AG09309 (cell line): ENCODE data around the gene PDE9A.

Source experiments
- DNase-seq: peaks from one replicate; pipeline ENCODE4 v3.0.0-alpha.2; 2010; ENCODE audit warnings: low read depth
- H3K4me3 ChIP-seq: 2 replicates; pipeline ENCODE4 v1.5.1; 2011; ENCODE audit warnings: mild to moderate bottlenecking, low read depth, low read length, moderate library complexity; ENCODE audit not compliant: control insufficient read depth
- CTCF ChIP-seq: IDR thresholded peaks from 2 replicates; pipeline ENCODE4 v1.5.1; 2011; ENCODE audit warnings: mild to moderate bottlenecking, low read depth, low read length, inconsistent platforms; ENCODE audit not compliant: insufficient read depth, control insufficient read depth; ENCODE audit errors: missing control alignments

The PDE9A gene

GRCh38 chr21:42703136-42703908, 49.9 kb downstream of the PDE9A start:
- H3K4me3 ChIP-seq, result no peak overlapping the region
- DNase-seq, result no peak
- TF ChIP-seq CTCF, result no peak

- DNase-seq, result no peak
- no peak overlapping the region for H3K4me3 ChIP-seq
- TF ChIP-seq CTCF, result no peak
Observed at GRCh38 chr21:42703965-42704364, 50.5 kb downstream of the PDE9A start.

GRCh38 chr21:42704861-42705260, 51.4 kb downstream of the PDE9A start:
- no peak for DNase-seq
- no peak for TF ChIP-seq CTCF
- no peak overlapping the region for H3K4me3 ChIP-seq

- DNase-seq, result no peak
- no peak overlapping the region for H3K4me3 ChIP-seq
Observed at GRCh38 chr21:42705346-42705745, 51.9 kb downstream of the PDE9A start.

GRCh38 chr21:42705746-42706374, 52.4 kb downstream of the PDE9A start:
- TF ChIP-seq CTCF, result no peak
- DNase-seq, result no peak
- H3K4me3 ChIP-seq, result no peak overlapping the region

More at GRCh38 chr21:42705346-42705745, 51.9 kb downstream of the PDE9A start:
- TF ChIP-seq CTCF, result no peak

GRCh38 chr21:42706765-42707164, 53.3 kb downstream of the PDE9A start:
- no peak overlapping the region for H3K4me3 ChIP-seq
- no peak for DNase-seq
- TF ChIP-seq CTCF, result no peak
